Measurements from ENCODE around the gene NUP88. TPM values are rescaled to one million over a fixed set of nuclear protein-coding genes. Genes with fewer than 3 reads are reported as not detected.

NUP88 gene
- total RNA-seq, 1 experiment from 2014 or later = 93.2 TPM

DNA sequence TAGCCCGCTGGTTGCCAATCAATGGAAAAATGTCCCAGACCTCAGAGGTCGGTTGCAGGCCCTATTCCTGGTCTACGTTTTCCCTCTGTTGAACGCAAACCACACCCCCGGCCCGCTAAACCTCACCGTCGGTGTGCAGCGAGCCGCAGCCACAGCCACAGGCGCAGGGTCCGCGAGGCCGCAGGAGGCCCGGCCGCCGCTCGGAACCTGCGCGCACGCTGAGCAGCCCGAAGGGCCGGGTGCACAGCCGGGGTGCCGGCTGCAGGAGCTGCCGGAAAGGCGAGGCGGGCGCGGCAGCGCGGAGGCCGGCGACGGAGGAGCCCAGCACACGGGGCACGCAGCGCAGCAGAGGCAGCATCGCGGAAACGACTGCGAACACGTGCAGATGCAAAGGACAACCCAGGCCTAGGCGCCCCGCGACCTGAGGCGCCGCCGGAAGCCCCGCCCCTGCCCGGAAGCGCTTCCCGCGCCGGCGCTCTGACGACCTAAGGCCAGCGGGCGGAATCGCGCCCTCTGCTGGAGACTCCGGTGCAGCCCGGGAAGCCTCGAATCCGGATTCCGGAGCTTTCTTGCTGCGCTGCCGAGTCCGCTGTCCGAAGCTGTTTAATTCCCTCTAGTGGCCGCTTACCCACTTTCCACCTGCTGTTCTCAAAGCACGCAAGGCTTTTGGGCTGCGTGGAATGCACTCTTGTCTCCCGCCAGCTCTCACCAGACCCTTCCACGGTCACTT, 19.4 kb upstream of the NUP88 start, which contains the start of gene C1QBP:
TSS of gene C1QBP (minus strand) at position 440 of the 730 bp plus-strand sequence. CDS start at position 358, 82 bp downstream.
- POLR2A ChIA-PET = interaction anchor here (1.0 to 3.5 kb wide), 5 partner anchors 10 to 48 kb away, joined by 4 to 11 read pairs (median 6); partner anchors contain the start of genes DERL2, MIS12, NUP88 and RPAIN
- Histone ChIP-seq H2AFZ (ENCODE audit: low read depth, low read length, poor library complexity, severe bottlenecking) (peak within 1 kb of the TSS; percentile 79), H3K79me2 (ENCODE audit: insufficient read depth, low read length) (peaks cover 66% of the 10 kb centered on the region), H3K9me2 (ENCODE audit: insufficient read depth) (no peaks in the 10 kb centered on the region), H3K9ac (ENCODE audit: low read length) (peak within 1 kb of the TSS; percentile 99), H3K9me3 (ENCODE audit: control insufficient read depth in 1 of 2, insufficient read depth in 1 of 2, low read depth in 1 of 2, low read length in 2 of 2) (no peaks in the 10 kb centered on the region), H3K36me3 (ENCODE audit: control insufficient read depth in 1 of 2, insufficient read depth in 2 of 2, low read length in 2 of 2) (peaks cover 33 to 51% of the 10 kb centered on the region in 2 experiments), H3K4me1 (ENCODE audit: control insufficient read depth in 1 of 2, insufficient read depth in 2 of 2, low read length in 2 of 2) (peaks cover 13 to 18% of the 10 kb centered on the region in 2 experiments), H3K27ac (ENCODE audit: low read depth, low read length) (peak within 1 kb of the TSS; percentile 92), H3K4me3 (replicated peaks in 1 of 2; ENCODE audit: low read depth in 1 of 2, low read length in 2 of 2) (peak within 1 kb of the TSS; percentile 81 to 100), H4K20me1 (ENCODE audit: insufficient read depth) (peaks cover 7% of the 10 kb centered on the region; the same call in 1 of the 2 replicates), H3K4me2 (ENCODE audit: low read length) (peak within 1 kb of the TSS; percentile 96), H3K27me3 (ENCODE audit: insufficient read depth, low read length) (no peaks in the 10 kb centered on the region)
- CTCF ChIA-PET = interaction anchor here (0.8 to 1.7 kb wide), 27 partner anchors 8 to 197 kb away, joined by 3 to 14 read pairs (median 4); partner anchors contain the start of genes DERL2, DHX33, MIS12 and NUP88
- ATAC-seq = peak; percentile 91
- intact Hi-C loops (cut with micrococcal nuclease) = loop anchor here (1.0 to 10.0 kb wide), 2 partner anchors 190 to 244 kb away; partner anchors contain the start of gene ZNF594
- BruUV-seq (replicated peaks) = no TSS peak
- RAD21 ChIA-PET (ENCODE audit: low non-redundant PET in 1 of 2, low total read pairs in 2 of 2, uncharacterized antibody in 2 of 2, unreplicated experiment in 2 of 2) = no interaction called here
- peak; percentile 91 for DNase-seq (ENCODE audit: low read depth, low spot score)
- TF ChIP-seq FOSL1 (IDR thresholded peaks at IDR 0.05; ENCODE audit: low read depth) (no peak), SRF (IDR thresholded peaks at IDR 0.05; ENCODE audit: low read depth) (0 out of 2 replicates have a peak, but pooled peaks have one; percentile 41), EGR1 (IDR thresholded peaks at IDR 0.05; ENCODE audit: low read depth) (no peak), TCF7L2 (IDR thresholded peaks at IDR 0.05; ENCODE audit: borderline replicate concordance, extremely low read depth, insufficient read depth, insufficient read length) (peak; percentile 11), JUND (IDR thresholded peaks at IDR 0.05) (no peak), ELF1 (IDR thresholded peaks at IDR 0.05; ENCODE audit: borderline replicate concordance, low read depth) (peak; percentile 60), EZH2 (IDR thresholded peaks at IDR 0.05) (no peak), ZNF274 (IDR thresholded peaks at IDR 0.05; ENCODE audit: low read depth, low read length) (no peak), ZFX (IDR thresholded peaks at IDR 0.05) (peak; percentile 99), REST (IDR thresholded peaks at IDR 0.05; ENCODE audit: low read depth) (no peak), YY1 (IDR thresholded peaks at IDR 0.05; ENCODE audit: extremely low read depth, insufficient replicate concordance, low read depth, low read length) (no peak), RAD21 (IDR thresholded peaks at IDR 0.05; ENCODE audit: low read depth) (peak; percentile 89), SIN3A (IDR thresholded peaks at IDR 0.05; ENCODE audit: low read depth) (peak; percentile 84), POLR2AphosphoS5 (IDR thresholded peaks at IDR 0.05; ENCODE audit: low read depth, low read length) (peak; percentile 92), ATF3 (IDR thresholded peaks at IDR 0.05) (no peak)
- TF ChIP-seq, protein P1, sequence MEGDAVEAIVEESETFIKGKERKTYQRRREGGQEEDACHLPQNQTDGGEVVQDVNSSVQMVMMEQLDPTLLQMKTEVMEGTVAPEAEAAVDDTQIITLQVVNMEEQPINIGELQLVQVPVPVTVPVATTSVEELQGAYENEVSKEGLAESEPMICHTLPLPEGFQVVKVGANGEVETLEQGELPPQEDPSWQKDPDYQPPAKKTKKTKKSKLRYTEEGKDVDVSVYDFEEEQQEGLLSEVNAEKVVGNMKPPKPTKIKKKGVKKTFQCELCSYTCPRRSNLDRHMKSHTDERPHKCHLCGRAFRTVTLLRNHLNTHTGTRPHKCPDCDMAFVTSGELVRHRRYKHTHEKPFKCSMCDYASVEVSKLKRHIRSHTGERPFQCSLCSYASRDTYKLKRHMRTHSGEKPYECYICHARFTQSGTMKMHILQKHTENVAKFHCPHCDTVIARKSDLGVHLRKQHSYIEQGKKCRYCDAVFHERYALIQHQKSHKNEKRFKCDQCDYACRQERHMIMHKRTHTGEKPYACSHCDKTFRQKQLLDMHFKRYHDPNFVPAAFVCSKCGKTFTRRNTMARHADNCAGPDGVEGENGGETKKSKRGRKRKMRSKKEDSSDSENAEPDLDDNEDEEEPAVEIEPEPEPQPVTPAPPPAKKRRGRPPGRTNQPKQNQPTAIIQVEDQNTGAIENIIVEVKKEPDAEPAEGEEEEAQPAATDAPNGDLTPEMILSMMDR (IDR thresholded peaks at IDR 0.05 in 2 of 3, conservative IDR thresholded peaks at IDR 0.05 in 1 of 3; ENCODE audit: borderline replicate concordance in 1 of 3, insufficient read depth in 1 of 3, low read depth in 2 of 3, low read length in 2 of 3) = peak; percentile 93 to 99 (median 96)
- TF ChIP-seq, protein P2, sequence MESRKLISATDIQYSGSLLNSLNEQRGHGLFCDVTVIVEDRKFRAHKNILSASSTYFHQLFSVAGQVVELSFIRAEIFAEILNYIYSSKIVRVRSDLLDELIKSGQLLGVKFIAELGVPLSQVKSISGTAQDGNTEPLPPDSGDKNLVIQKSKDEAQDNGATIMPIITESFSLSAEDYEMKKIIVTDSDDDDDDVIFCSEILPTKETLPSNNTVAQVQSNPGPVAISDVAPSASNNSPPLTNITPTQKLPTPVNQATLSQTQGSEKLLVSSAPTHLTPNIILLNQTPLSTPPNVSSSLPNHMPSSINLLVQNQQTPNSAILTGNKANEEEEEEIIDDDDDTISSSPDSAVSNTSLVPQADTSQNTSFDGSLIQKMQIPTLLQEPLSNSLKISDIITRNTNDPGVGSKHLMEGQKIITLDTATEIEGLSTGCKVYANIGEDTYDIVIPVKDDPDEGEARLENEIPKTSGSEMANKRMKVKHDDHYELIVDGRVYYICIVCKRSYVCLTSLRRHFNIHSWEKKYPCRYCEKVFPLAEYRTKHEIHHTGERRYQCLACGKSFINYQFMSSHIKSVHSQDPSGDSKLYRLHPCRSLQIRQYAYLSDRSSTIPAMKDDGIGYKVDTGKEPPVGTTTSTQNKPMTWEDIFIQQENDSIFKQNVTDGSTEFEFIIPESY (IDR thresholded peaks at IDR 0.05; ENCODE audit: extremely low read depth, insufficient replicate concordance, low read length) = peak; percentile 11
- TF ChIP-seq, protein P3, sequence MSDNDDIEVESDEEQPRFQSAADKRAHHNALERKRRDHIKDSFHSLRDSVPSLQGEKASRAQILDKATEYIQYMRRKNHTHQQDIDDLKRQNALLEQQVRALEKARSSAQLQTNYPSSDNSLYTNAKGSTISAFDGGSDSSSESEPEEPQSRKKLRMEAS (IDR thresholded peaks at IDR 0.05) = peak; percentile 98

Measured in HCT116 (cell line).